KOPT-K1 (cell line): ENCODE data around the gene AHNAK.
"Not testable (repeated sequence)": the region's sequence is repeated elsewhere in the genome, so short reads cannot be mapped to it uniquely, and the experiment has no call there.

ENCODE experiments used
- H3K27ac ChIP-seq: fragments of 200-600 bp; sonication (generic); 2 replicates; pipeline ENCODE4 v1.5.1; 2016; ENCODE audit warnings: antibody characterized with exemption, mild to moderate bottlenecking, low read depth, low read length; ENCODE audit not compliant: poor library complexity, severe bottlenecking
- H3K36me3 ChIP-seq: fragments of 200-600 bp; sonication (generic); 2 replicates; pipeline ENCODE4 v1.5.1; 2017; ENCODE audit warnings: antibody characterized with exemption, mild to moderate bottlenecking, low read length, moderate library complexity; ENCODE audit not compliant: insufficient read depth
- H3K9me3 ChIP-seq: fragments of 200-600 bp; sonication (generic); 2 replicates; pipeline ENCODE4 v1.5.1; 2017; ENCODE audit warnings: antibody characterized with exemption, low read length, mild to moderate bottlenecking; ENCODE audit not compliant: insufficient read depth, poor library complexity, severe bottlenecking

The AHNAK gene

GRCh38 chr11:62456630-62457029, 90.0 kb downstream of the AHNAK start:
- no peak overlapping the region for H3K27ac ChIP-seq
- H3K9me3 ChIP-seq, result no peaks in the 10 kb centered on the region
- no peaks in the 10 kb centered on the region for H3K36me3 ChIP-seq

DNA sequence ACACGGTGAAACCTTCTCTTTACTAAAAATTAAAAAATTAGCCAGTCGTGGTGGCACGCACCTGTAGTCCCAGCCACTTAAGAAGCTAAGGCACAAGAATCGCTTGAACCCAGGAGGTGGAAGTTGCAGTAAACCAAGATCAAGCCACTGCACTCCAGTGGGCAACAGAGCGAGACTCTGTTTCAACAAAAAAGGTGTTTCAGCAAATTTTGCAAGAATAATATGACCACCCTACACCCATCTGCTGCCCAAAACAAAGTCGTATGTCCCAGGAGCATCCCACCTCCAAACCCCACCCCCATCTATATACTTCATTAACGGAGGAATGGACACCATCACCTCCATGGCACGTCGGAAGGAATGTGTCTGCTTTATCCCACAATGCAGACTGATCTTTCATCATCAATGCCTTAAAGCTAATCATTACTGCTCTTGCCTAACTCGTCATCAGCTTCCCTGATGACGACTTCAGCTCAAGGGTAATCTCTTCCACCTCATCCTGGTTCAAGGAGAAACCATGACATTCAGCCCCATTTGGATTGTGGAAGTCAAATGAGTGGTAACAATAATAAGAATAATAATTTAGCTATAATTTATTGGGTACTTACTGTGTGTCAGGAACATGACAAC, 93.7 kb downstream of the AHNAK start:
- Histone ChIP-seq H3K27ac (no peak overlapping the region), H3K36me3 (no peaks in the 10 kb centered on the region), H3K9me3 (no peaks in the 10 kb centered on the region)

GRCh38 chr11:62452261-62452660, 94.3 kb downstream of the AHNAK start:
- Histone ChIP-seq H3K9me3 (no peaks in the 10 kb centered on the region), H3K27ac (no peak overlapping the region)

DNA sequence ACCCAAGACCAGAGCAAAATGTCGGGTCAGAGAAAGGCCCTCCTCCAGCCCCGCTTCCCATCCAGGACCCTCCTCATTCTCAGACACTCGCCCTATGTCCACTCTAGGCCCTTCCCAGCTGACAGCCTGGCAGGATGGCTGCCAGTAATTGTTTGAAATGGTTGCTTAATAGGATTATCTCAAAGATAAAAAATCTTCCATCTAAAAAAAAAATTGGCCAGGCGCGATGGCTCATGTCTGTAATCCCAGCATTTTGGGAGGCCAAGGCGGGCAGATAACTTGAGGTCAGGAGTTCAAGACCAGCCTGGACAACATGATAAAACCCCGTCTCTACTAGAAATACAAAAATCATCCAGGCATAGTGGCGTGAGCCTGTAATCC, 95.4 kb downstream of the AHNAK start:
- Histone ChIP-seq H3K27ac (no peak overlapping the region), H3K9me3 (no peaks in the 10 kb centered on the region), H3K36me3 (no peaks in the 10 kb centered on the region)

More at GRCh38 chr11:62452261-62452660, 94.3 kb downstream of the AHNAK start:
- H3K36me3 ChIP-seq, result no peaks in the 10 kb centered on the region

DNA sequence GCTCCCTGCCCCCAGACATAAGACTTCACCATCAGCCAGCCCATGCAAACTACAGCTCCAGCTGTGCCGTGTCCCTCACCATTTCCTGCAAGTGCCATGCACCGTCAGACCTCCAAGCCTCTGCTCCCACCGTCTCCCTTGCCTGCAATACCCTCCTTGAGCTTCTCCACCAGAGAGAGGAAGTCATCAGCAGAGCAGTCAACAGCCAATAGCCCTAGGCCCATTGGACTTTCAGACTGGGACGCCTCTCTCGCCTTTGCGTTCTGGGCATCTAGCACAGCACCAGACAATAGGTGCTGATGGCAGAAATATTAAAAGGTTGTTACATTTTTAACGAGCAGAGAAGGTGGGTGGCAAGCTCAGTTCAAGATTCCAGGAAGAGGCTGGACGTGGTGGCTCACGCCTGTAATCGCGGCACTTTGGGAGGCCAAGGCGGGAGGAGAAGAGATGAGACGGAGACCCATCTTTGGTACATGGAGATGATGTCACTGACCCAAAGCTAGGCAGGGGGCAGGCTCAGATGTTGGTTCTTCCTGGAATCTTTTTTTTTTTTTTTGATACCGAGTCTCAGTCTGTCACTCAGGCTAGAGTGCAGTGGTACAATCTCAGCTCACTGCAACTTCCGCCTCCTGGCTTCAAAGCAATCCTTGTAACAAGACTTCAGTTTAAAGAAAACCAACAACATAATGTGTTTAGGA, 95.9 kb downstream of the AHNAK start:
- Histone ChIP-seq H3K27ac (no peak overlapping the region), H3K36me3 (no peaks in the 10 kb centered on the region), H3K9me3 (no peaks in the 10 kb centered on the region)

DNA sequence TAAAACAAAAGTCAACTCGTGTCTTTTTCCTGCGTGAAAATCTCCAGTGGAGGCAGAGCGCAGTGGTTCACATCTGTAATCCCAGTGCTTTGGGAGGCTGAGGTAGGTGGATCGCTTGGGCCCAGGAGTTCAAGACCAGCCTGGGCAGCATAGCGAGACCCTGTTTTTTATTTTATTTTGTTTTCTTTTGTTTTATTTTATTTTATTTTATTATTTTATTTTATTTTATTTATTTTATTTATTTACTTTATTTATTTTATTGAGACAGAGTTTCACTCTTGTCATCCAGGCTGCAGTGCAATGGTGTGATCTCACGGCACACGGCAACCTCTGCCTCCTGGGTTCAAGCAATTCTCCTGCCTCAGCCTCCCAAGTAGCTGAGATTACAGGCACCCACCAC, 96.7 kb downstream of the AHNAK start:
- not testable (repeated sequence) for H3K27ac ChIP-seq, H3K36me3 ChIP-seq, H3K9me3 ChIP-seq

- Histone ChIP-seq H3K27ac (no peak overlapping the region), H3K36me3 (no peaks in the 10 kb centered on the region), H3K9me3 (no peaks in the 10 kb centered on the region)
These were observed 97.2 kb downstream of the AHNAK start for GRCh38 chr11:62449451-62449851.

DNA sequence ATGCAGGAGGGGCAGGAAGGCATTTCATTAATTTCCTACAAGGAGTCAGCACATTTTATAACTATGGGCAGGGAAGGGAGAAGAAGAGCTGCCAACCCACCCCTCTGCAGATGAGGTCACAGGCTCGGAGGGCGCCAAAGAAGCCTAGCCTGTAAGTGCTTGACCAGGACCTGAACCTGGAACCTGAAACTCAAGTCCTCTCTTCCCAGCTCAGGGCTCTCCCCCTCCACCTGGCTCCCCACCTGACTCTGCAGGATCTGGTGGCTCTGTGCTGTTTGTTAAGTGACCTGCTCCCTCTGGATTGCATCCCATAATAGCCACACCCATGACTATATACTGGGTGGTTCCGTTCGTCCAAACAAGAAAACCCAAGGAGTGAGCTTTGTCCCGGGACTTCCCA, 100.5 kb downstream of the AHNAK start:
- H3K27ac ChIP-seq, result no peak overlapping the region
- H3K9me3 ChIP-seq, result no peaks in the 10 kb centered on the region
- H3K36me3 ChIP-seq, result no peaks in the 10 kb centered on the region

- H3K27ac ChIP-seq, result no peak overlapping the region
- no peaks in the 10 kb centered on the region for H3K36me3 ChIP-seq
- H3K9me3 ChIP-seq, result no peaks in the 10 kb centered on the region
These were observed 101.3 kb downstream of the AHNAK start for GRCh38 chr11:62445314-62445740.

DNA sequence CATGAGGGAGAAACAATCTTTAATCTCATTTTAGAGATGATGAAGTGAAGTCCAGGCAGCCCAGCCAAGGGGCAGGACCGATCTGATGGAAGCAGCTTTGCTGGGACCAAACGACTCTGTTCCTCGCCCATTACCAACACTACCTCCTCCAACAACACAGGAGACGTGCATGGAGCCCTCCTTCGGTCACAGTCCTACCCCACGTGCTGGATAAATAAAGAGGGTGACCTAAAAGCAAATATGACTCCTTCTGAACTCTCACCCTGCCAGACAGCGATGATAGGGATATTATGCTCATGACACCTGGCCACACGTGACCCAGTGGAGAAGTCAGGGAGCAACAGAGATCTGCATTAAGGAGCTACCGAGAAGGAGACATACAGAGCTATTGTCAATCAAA, 101.8 kb downstream of the AHNAK start:
- Histone ChIP-seq H3K36me3 (no peaks in the 10 kb centered on the region), H3K27ac (no peak overlapping the region)

GRCh38 chr11:62444236-62444833, 102.3 kb downstream of the AHNAK start:
- no peaks in the 10 kb centered on the region for H3K9me3 ChIP-seq
- no peaks in the 10 kb centered on the region for H3K36me3 ChIP-seq
- no peak overlapping the region for H3K27ac ChIP-seq

More for the DNA sequence above, 101.8 kb downstream of the AHNAK start:
- no peaks in the 10 kb centered on the region for H3K9me3 ChIP-seq

DNA sequence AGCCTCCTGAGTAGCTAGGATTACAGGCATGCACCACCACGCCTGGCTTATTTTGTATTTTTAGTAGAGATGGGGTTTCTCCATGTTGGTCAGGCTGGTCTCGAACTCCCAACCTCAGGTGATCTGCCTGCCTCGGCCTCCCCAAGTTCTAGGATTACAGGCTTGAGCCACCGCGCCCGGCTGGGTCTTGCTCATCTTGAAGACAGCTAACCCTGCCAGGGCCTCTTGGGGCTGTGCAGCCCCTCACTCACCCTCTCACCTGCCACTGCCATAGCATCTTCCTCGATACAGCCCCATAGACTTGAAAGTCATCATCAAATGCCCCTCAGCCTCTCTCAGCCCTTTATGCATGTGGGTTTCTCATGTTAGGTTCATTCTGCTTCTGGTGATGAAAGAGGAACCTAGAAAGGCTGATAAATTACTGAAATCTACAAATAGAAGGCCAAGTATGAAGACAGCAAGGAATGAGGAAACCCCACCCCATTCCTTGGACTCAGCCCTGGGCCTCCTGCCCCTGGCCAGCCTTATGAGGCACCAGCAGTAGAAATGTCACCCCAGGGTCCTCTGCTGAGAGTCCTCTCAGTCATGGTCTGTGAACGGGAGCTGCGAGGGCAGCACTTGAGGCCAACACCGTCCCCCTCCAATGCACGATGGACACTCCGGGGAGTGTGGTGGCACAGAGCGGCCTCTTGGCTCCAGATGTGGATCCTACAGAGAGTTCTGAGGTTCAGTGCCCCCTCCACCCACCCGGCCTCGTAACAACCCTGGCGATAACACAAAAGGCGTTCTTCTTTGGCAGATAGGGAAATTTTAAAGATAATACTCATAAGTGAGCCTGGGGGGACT, 103.0 kb downstream of the AHNAK start:
- H3K36me3 ChIP-seq, result no peaks in the 10 kb centered on the region
- no peaks in the 10 kb centered on the region for H3K9me3 ChIP-seq
- H3K27ac ChIP-seq, result no peak overlapping the region

GRCh38 chr11:62439785-62440602, 106.6 kb downstream of the AHNAK start:
- Histone ChIP-seq H3K36me3 (no peaks in the 10 kb centered on the region), H3K27ac (no peak overlapping the region)

GRCh38 chr11:62438641-62439040, 108.0 kb downstream of the AHNAK start:
- Histone ChIP-seq H3K36me3 (no peaks in the 10 kb centered on the region), H3K27ac (no peak overlapping the region), H3K9me3 (no peaks in the 10 kb centered on the region)

More at GRCh38 chr11:62439785-62440602, 106.6 kb downstream of the AHNAK start:
- no peaks in the 10 kb centered on the region for H3K9me3 ChIP-seq
